D341Med (cell line): ENCODE measurements around the gene TNN.

Experiments used
- DNase-seq: peaks from one replicate; pipeline ENCODE4 v3.0.0; 2012; ENCODE audit warnings: low spot score

TNN gene

GRCh38 chr1:175116210-175116798 lies 48.7 kb downstream of the TNN start:
- no peak for DNase-seq

DNA sequence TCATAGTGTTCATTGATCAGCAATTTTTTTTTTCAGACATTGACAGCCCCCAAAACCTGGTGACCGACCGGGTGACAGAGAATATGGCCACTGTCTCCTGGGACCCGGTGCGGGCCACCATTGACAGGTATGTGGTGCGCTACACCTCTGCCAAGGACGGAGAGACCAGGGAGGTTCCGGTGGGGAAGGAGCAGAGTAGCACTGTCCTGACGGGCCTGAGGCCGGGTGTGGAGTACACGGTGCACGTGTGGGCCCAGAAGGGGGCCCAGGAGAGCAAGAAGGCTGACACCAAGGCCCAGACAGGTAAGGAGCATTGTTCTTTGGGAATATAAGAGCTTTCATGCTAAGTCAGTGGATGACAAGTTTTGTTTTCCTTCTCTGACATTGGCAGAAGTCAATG lies 49.3 kb downstream of the TNN start:
- no peak for DNase-seq

- no peak for DNase-seq
Measured at GRCh38 chr1:175118375-175119367, 51.0 kb downstream of the TNN start.

- DNase-seq: no peak
Measured at GRCh38 chr1:175120511-175120910, 52.9 kb downstream of the TNN start.

GRCh38 chr1:175124861-175125260 lies 57.2 kb downstream of the TNN start:
- DNase-seq: no peak

GRCh38 chr1:175126347-175126746 lies 58.7 kb downstream of the TNN start:
- DNase-seq: no peak

- no peak for DNase-seq
Measured at GRCh38 chr1:175127565-175127964, 59.9 kb downstream of the TNN start.

- no peak for DNase-seq
Measured at GRCh38 chr1:175128523-175128922, 60.9 kb downstream of the TNN start.

- DNase-seq: no peak
Measured at GRCh38 chr1:175129182-175129581, 61.5 kb downstream of the TNN start.

GRCh38 chr1:175129644-175129996 lies 62.0 kb downstream of the TNN start:
- no peak for DNase-seq

DNA sequence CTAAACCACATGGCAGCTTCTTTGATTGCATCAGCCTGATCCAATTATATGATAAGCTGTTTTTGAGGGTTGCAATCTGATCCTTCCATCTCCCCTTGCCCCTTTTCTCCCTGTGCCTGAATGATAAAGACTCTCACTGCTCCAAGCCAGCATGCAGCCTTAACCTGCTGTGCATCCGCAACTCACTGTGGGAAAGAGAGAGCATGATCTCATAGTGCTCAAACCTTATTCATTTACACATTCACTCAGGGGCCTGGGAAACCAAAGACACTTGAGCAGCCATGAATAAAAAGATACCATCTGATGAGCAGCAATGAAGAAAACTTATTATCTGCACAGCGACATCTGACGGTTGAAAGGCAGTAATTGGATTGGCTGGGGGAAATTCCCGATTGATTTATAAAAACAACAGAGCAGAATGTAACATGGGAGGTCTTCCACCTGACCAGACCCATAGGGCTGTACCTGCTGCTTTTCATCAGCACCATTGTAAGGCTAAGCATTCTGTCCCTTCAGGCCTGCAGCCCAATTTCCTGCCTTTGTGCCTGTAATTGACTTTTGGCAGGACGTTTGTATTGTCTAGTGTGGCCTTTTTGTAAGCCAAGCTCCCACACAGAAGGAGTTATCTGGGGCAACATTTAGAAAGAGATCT lies 62.5 kb downstream of the TNN start:
- DNase-seq: peak; percentile 53

- no peak for DNase-seq
Measured at GRCh38 chr1:175130649-175131045, 63.0 kb downstream of the TNN start.

DNA sequence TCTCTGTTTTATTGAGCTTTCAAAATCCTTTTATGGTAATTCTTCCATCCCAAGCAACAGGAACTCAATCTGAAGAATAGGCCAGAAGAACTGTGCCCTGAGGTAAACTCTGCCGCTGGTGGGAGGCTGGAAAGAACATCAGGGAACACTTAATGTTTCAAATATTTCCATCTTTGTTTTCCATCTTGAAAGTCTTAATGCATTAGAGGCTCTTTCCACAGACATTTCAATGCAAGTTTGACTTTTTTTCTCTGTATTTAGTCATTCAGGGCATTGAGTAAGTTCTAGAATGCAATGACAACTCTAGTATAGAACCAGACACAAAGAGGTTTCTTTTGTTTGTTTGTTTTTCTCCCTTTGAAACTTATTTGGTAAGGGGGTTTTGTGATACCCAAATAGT lies 63.5 kb downstream of the TNN start:
- no peak for DNase-seq

DNA sequence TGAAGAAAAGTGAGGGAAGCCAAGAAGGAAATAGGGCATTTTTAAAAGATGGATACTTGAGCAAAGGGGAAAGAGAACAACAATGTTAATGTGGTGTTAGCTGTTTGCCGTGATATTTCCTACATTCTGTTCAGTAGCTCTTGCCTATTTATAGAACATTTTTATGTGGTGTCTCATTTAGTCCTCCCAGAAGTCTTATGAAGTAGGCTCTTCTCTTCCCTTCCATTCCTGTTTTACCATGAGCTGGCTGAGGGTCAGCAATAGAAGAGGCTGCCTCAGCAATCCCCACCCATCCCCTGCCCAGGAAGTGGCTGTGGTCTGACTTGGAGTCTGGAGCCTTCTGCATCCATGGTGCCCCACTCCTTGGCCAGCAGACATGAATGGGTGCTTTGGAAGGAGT lies 64.8 kb downstream of the TNN start:
- no peak for DNase-seq

- no peak for DNase-seq
Measured at GRCh38 chr1:175133673-175134435, 66.2 kb downstream of the TNN start.

GRCh38 chr1:175134500-175134899 lies 66.9 kb downstream of the TNN start:
- DNase-seq: no peak

- no peak for DNase-seq
Measured at GRCh38 chr1:175136246-175136645, 68.6 kb downstream of the TNN start.

GRCh38 chr1:175137369-175137768 lies 69.7 kb downstream of the TNN start:
- no peak for DNase-seq

DNA sequence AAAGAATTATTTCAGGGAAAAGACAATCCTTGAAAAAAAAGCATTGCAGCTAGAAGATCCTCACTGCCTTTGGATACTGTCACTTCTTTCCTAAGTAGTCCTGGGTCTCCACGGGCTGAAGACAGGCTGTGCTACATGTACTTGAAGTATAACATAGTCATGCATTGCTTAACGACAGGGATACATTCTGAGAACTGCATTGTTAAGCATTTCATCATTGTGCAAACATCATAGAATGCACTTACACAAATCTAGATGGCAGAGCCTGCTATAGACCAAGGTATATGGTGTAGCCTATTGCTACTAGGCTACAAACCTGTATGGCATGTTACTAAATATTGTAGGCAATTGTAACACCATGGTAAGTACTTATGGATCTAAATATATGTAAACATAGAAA lies 70.9 kb downstream of the TNN start:
- DNase-seq: no peak

GRCh38 chr1:175145899-175146528 lies 78.4 kb downstream of the TNN start:
- DNase-seq: no peak

GRCh38 chr1:175146529-175147213 lies 79.0 kb downstream of the TNN start:
- DNase-seq: peak; percentile 93
